ENCODE data around the gene DGCR2. TPM values are rescaled to one million over a fixed set of nuclear protein-coding genes. Genes with fewer than 3 reads are reported as not detected.

The DGCR2 gene
- polyA plus RNA-seq, 1 donor (not counting 4 experiments of a cell fraction or from before 2014, with no cell fraction given), result 23.2 TPM

DNA sequence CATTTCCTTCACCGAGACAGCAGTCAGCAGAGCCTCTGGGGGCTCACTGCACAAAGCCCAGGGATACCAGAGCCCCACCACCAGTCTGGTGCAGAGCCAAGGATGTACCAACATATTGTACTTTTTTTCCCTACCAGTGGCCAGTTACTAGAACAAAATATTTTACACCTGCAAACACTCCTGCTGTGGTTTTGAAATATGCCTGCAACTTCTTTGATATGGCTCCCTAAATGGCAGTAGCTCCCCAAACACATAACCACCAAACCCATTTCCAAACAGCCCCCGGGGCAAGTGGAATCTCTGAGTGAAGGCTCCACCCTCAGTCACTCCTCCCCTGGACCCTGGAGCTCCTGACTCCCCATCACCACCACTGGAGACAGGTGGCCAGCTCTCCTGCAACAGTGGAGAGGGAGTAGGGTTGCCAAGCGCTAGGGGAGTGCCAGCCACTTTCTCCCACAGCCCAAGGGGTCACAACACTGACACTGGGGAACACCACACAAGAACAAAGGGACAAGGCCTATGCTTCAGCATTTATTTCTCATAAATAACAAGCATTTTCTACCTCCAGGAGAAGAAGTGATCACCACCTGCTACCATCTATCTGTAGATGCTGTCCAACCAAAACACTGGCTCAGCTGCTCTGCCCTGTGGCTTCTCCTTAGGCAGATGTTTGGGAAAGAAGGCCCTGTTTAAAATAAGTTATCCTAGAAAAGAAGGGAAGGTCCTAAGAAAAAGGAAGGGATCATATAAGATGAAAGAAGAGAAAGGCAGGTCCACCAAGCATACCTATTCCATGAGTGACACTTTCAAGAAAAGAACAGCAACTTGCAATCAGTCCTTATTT is 15.1 kb downstream of the DGCR2 start:
- H3K4me1 ChIP-seq (ENCODE audit: control insufficient read depth, extremely low read depth, insufficient read depth, low read length), result peaks cover 19% of the 10 kb centered on the region
- no peak overlapping the region for H3K9ac ChIP-seq (ENCODE audit: control insufficient read depth, extremely low read depth, insufficient read depth, low read length)
- H3K9me3 ChIP-seq (ENCODE audit: control insufficient read depth, low read depth, low read length), result no peaks in the 10 kb centered on the region
- no peak overlapping the region for H3K27ac ChIP-seq (ENCODE audit: control insufficient read depth, insufficient read depth, low read length)
- DNase-seq (ENCODE audit: low read depth, low spot score) (no peak), FAIRE-seq (no peak)
- no peak overlapping the region for H3K4me2 ChIP-seq (ENCODE audit: control insufficient read depth, extremely low read depth, insufficient read depth, low read depth, low read length)
- H3K27me3 ChIP-seq (ENCODE audit: control insufficient read depth, extremely low read depth, insufficient read depth, low read length), result no peaks in the 10 kb centered on the region
- peaks cover 6 to 10% of the 10 kb centered on the region in 2 experiments for H3K36me3 ChIP-seq (ENCODE audit: control insufficient read depth in 2 of 2, extremely low read depth in 1 of 2, insufficient read depth in 2 of 2, low read length in 2 of 2)
- H3K4me3 ChIP-seq (ENCODE audit: control insufficient read depth in 2 of 3, extremely low read depth in 1 of 3, insufficient read depth in 2 of 3, low read depth in 1 of 3, low read length in 3 of 3), result no peak overlapping the region
- peaks cover 48% of the 10 kb centered on the region for H4K20me1 ChIP-seq (ENCODE audit: control insufficient read depth, extremely low read depth, insufficient read depth, low read length)
- TF ChIP-seq, protein P1, sequence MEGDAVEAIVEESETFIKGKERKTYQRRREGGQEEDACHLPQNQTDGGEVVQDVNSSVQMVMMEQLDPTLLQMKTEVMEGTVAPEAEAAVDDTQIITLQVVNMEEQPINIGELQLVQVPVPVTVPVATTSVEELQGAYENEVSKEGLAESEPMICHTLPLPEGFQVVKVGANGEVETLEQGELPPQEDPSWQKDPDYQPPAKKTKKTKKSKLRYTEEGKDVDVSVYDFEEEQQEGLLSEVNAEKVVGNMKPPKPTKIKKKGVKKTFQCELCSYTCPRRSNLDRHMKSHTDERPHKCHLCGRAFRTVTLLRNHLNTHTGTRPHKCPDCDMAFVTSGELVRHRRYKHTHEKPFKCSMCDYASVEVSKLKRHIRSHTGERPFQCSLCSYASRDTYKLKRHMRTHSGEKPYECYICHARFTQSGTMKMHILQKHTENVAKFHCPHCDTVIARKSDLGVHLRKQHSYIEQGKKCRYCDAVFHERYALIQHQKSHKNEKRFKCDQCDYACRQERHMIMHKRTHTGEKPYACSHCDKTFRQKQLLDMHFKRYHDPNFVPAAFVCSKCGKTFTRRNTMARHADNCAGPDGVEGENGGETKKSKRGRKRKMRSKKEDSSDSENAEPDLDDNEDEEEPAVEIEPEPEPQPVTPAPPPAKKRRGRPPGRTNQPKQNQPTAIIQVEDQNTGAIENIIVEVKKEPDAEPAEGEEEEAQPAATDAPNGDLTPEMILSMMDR (optimal IDR thresholded peaks at IDR 0.05 in 1 of 3, IDR thresholded peaks at IDR 0.05 in 1 of 3, conservative IDR thresholded peaks at IDR 0.05 in 1 of 3; ENCODE audit: extremely low read depth in 1 of 3, insufficient read depth in 2 of 3, low read length in 3 of 3), result no peak
- no peak for TF ChIP-seq EZH2 (IDR thresholded peaks at IDR 0.05; ENCODE audit: low read length)
- dilution Hi-C loops (cut with MboI; ENCODE audit: extremely low pct_ligation_motif_present, low sequenced_read_pairs), result no loop called here
- peaks cover 83% of the 10 kb centered on the region for H3K79me2 ChIP-seq (ENCODE audit: control insufficient read depth, insufficient read depth, low read length)
- H2AFZ ChIP-seq (ENCODE audit: control insufficient read depth, low read length), result no peak overlapping the region
- H3K9me1 ChIP-seq (ENCODE audit: control insufficient read depth, extremely low read depth, insufficient read depth, low read length), result peaks cover 2% of the 10 kb centered on the region

DNA sequence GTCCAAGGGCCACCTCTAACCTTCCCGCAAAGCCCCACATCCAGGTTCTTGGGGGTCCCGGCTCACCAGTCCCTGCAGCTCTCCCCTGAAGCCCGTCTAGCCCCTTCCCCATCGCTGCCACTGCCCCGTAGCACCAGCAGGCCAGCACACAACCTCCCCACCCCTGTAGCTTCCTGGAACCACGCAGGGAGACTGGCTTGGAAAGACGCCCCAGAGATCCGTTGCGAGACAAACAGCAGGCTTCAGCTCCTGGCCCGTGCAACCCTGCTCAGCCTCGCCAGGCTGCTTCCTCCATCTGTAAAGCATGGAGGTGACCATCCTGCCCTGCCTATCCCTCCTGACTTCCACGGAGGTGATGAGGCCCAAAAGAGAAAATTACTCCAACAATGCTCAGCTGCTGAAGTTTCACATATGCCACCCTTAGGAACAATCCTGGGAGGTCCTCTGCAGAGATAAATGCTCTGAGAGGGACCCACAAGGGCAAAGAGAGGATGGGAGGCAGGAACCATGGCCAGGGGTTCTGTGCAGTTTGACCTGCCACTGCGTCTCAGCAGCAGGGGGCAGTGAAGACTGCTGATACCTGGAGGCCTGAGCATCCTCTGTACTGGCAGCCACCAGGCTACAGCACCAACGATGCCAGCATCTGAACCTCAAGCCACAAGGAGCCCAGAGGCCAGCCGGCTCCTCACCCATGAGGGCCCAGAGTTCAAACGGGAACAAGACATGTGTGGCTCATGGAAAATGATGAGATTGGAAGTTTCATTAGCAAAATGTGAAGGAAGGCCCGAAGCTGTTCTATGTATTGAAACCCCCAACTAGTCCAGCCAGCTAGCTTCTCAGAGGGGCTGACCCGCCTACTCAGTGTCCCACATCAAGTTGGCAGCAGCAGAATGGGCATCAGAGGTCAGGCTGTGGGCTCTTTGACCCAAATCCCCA is 16.1 kb downstream of the DGCR2 start:
- Histone ChIP-seq H3K4me1 (ENCODE audit: control insufficient read depth, extremely low read depth, insufficient read depth, low read length) (peaks cover 19% of the 10 kb centered on the region), H3K36me3 (ENCODE audit: control insufficient read depth in 2 of 2, extremely low read depth in 1 of 2, insufficient read depth in 2 of 2, low read length in 2 of 2) (peaks cover 2 to 10% of the 10 kb centered on the region in 2 experiments), H3K4me2 (ENCODE audit: control insufficient read depth, extremely low read depth, insufficient read depth, low read depth, low read length) (no peak overlapping the region), H4K20me1 (ENCODE audit: control insufficient read depth, extremely low read depth, insufficient read depth, low read length) (peaks cover 47% of the 10 kb centered on the region), H3K27ac (ENCODE audit: control insufficient read depth, insufficient read depth, low read length) (no peak overlapping the region), H2AFZ (ENCODE audit: control insufficient read depth, low read length) (no peak overlapping the region), H3K9ac (ENCODE audit: control insufficient read depth, extremely low read depth, insufficient read depth, low read length) (no peak overlapping the region), H3K27me3 (ENCODE audit: control insufficient read depth, extremely low read depth, insufficient read depth, low read length) (no peaks in the 10 kb centered on the region), H3K4me3 (ENCODE audit: control insufficient read depth in 2 of 3, extremely low read depth in 1 of 3, insufficient read depth in 2 of 3, low read depth in 1 of 3, low read length in 3 of 3) (no peak overlapping the region), H3K9me3 (ENCODE audit: control insufficient read depth, low read depth, low read length) (no peaks in the 10 kb centered on the region), H3K9me1 (ENCODE audit: control insufficient read depth, extremely low read depth, insufficient read depth, low read length) (peaks cover 2% of the 10 kb centered on the region), H3K79me2 (ENCODE audit: control insufficient read depth, insufficient read depth, low read length) (peaks cover 87% of the 10 kb centered on the region)
- dilution Hi-C loops (cut with MboI; ENCODE audit: extremely low pct_ligation_motif_present, low sequenced_read_pairs), result no loop called here
- no peak for TF ChIP-seq EZH2 (IDR thresholded peaks at IDR 0.05; ENCODE audit: low read length)
- TF ChIP-seq, protein P1 (optimal IDR thresholded peaks at IDR 0.05 in 1 of 3, IDR thresholded peaks at IDR 0.05 in 1 of 3, conservative IDR thresholded peaks at IDR 0.05 in 1 of 3; ENCODE audit: extremely low read depth in 1 of 3, insufficient read depth in 2 of 3, low read length in 3 of 3), result peak; percentile 46 to 72 (median 53)
- DNase-seq (ENCODE audit: low read depth, low spot score) (no peak), FAIRE-seq (no peak)
